Upper lobe of left lung (tissue), 4 donors: ENCODE data around the gene UHRF1.
"Not testable (repeated sequence)": the region's sequence is repeated elsewhere in the genome, so short reads cannot be mapped to it uniquely, and the experiment has no call there.

Source experiments
- POLR2A ChIP-seq, 4 donors: fragments of 450-650 bp; IDR thresholded peaks; one replicate each; pipeline ENCODE4 v1.5.1; 2016 to 2017; ENCODE audit warnings: antibody characterized with exemption in 4 of 4, mild to moderate bottlenecking in 2 of 4
- POLR2AphosphoS5 ChIP-seq, 2 donors: sonication (generic); formaldehyde crosslinking; IDR thresholded peaks; one replicate each; pipeline ENCODE4 v1.5.1; 2017; ENCODE audit warnings: antibody characterized with exemption in 2 of 2
- TF ChIP-seq, protein P1 (sequence below), 6 experiments: fragments of 450-650 bp in 4 of 6; fragments of 200-600 bp in 2 of 6; sonication (generic) in 2 of 6; IDR thresholded peaks; one replicate each; pipeline ENCODE4 v1.5.1; 2016 to 2019; ENCODE audit warnings: antibody characterized with exemption in 6 of 6

- TF ChIP-seq, protein P1, sequence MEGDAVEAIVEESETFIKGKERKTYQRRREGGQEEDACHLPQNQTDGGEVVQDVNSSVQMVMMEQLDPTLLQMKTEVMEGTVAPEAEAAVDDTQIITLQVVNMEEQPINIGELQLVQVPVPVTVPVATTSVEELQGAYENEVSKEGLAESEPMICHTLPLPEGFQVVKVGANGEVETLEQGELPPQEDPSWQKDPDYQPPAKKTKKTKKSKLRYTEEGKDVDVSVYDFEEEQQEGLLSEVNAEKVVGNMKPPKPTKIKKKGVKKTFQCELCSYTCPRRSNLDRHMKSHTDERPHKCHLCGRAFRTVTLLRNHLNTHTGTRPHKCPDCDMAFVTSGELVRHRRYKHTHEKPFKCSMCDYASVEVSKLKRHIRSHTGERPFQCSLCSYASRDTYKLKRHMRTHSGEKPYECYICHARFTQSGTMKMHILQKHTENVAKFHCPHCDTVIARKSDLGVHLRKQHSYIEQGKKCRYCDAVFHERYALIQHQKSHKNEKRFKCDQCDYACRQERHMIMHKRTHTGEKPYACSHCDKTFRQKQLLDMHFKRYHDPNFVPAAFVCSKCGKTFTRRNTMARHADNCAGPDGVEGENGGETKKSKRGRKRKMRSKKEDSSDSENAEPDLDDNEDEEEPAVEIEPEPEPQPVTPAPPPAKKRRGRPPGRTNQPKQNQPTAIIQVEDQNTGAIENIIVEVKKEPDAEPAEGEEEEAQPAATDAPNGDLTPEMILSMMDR (IDR thresholded peaks at IDR 0.05): not testable (repeated sequence)
- not testable (repeated sequence) for TF ChIP-seq POLR2AphosphoS5, POLR2A (IDR thresholded peaks at IDR 0.05)
These were observed 16.3 kb upstream of the UHRF1 start for GRCh38 chr19:4892962-4893361.
